GM18909 (cell line): ENCODE results near the gene ESM1.

ENCODE experiments used
- ATAC-seq: cut with Tn5 transposase; IDR thresholded peaks from one replicate; pipeline ENCODE4 v1.9.1; 2021; ENCODE audit warnings: mild to moderate bottlenecking; ENCODE audit not compliant: unreplicated experiment, poor library complexity

ESM1 gene

DNA sequence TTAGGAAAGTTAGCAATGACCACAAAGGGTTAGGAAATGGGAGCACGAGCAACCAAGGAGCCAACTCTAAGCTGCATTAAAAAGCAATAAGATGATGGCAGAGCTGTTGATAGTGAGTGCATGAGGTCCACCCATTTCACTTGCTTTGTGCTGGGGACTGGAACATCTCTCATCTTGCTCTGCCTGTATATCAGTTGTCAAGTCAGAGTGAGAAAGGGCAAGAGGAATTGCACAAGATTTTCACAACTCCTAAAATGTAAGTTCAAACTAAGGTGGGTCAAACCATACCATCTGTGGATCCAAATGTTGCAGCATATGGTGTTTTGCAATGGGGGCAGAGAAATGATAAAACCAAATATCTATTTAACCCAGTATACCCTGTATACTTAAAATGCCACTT lies 2.8 kb upstream of the ESM1 start:
- no peak for ATAC-seq

DNA sequence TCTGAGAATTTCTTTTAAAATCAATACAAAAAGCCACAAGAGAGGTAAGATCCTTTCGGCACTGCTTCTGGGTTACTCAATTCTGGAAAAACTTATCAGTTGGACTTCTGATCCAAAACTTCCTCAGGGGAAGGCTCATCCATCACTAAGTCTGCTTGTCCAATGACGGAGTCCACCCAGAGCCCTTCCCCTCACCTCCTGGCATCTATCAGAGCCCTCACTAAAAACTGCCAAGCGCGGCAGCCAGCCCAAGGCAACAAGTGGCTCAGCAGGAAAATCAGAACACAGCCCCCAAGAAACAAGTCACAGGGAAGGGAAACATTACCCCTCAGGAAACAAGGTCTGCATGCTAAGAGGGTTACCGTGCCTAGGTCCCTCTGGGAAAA lies 869 bp upstream of the ESM1 start:
- no peak for ATAC-seq

DNA sequence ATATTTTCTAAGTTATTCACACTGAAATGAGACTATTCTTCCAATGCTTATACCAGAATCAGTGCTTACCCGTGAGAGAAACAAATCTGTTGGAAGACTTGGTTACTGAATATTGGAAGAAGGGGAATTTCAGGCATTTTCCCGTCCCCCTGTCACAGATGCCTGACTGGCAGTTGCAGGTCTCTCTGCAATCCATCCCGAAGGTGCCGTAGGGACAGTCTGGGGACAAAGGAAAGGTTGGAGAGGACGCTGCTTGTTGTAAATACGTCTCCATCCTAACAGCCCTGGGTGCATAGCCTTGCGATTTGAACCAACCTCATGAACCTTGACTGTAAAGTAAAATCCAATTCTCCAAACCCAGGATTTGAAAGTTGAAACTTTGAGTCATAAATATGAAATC lies 3.5 kb downstream of the ESM1 start:
- no peak for ATAC-seq

GRCh38 chr5:54975701-54976100 lies 9.7 kb downstream of the ESM1 start:
- no peak for ATAC-seq

DNA sequence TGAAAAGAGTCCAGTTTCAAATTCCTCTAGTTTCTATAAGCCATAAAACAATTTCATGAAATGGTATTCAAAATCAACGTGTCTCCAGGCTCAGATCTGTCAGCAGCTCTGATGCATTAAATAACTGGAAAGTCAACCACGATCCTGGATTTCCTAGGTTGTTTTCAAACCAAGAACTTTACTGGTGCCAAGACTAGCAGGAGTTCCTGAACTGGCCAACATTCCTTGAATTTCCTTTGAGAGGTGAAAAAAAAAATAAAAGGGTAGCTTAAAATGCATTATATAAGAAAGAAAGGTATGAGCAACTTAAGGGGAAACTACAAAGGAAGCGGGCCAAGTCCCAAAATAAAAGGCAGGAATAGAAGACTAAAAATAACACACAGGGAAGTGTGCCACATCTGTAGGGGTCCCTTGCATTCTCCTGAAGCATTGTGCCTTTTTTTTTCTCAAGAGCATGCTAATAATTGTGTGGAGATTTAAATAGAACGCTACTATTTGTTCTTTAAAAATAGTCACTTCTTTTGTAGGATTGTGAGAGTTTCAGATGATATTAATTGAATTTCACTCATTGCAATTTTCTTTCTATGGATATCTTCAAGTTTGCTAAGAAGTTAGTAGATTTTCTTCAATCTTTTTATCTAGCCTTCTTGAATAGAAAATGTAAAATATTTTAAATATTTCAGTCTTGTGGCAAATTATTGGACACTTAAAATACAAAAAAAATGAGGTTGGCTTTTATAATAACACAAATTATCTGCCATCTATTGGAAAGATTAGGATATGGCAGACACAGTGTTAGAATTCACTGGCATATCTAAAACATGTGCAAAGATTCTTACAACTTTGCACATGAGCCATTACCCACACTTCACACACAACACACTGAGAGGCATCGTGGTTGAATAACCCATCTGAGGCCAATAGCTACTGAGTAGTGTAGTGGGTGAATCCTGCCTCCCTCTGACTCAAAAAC lies 15.3 kb downstream of the ESM1 start:
- ATAC-seq, result no peak

DNA sequence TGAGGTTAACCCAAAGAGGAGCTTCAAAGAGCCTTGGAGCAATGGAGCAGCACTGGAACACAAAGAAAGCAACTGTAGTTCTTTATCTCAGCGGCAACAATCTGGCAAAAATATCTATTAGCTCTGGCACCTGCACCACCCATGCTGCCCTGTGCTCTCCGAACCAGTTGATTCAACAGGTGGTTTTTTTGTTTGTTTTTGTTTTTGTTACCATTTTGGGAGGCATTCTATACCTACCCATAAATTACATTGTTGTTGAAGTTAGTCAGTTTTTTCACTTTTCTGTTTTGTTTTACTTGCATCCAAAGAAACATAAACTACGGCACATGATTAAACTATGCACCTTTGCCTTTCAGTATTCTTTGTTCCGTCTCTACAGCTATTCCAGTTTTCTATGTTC lies 16.2 kb downstream of the ESM1 start:
- no peak for ATAC-seq

- no peak for ATAC-seq
These were observed 19.6 kb downstream of the ESM1 start for GRCh38 chr5:54965806-54966205.

DNA sequence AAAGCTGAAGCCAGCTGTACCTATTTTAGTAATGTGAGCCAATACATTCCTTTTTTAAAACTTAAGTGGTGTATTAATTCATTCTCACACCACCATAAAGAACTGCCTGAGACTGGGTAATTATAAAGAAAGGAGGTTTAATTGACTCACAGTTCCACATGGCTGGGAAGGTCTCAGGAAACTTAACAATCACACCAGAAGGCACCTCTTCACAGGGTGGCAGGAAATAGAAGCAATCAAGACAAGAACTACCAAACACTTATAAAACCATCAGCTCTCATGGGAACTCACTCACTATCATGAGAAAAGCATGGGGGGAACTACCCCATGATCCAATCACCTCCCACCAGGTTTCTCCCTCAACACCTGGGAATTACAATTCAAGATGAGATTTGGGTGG lies 21.0 kb downstream of the ESM1 start:
- ATAC-seq, result no peak

DNA sequence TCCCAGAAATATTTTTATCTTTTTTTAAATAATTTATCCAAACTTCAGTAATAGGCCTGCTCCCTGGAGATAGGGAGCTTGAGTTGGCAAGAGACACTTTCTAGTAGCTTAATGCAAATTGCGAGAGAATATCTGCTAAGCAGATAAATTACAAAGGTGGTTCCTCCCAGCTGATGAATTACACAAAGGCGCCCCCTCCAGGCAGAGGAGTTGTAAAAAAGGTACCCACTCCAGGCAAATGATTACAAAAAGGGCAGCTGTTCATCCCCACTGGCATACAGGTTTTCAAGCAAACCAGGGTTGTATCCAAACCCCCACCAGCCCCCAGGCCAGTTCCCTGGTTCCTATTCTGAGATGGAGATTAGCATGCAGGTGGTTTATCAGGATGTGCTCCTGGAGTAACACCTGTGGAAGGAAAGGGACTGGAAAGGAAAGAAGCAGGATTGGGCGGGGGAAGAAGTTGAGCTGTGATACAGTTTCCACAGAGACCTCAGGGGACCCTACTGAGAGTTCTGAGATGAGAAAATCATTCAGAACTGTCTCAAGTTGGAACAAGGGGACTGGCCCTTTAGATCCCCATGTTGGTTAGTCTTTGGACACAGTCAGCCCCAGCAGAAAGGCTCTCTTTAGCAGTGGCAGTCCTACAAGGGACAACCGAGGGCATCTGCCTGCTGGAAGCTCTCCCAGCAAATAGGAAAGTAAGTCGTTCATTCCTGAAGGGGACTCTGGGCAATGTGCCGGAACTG lies 25.5 kb downstream of the ESM1 start:
- ATAC-seq, result no peak

GRCh38 chr5:54956922-54957321 lies 28.5 kb downstream of the ESM1 start:
- ATAC-seq, result no peak

DNA sequence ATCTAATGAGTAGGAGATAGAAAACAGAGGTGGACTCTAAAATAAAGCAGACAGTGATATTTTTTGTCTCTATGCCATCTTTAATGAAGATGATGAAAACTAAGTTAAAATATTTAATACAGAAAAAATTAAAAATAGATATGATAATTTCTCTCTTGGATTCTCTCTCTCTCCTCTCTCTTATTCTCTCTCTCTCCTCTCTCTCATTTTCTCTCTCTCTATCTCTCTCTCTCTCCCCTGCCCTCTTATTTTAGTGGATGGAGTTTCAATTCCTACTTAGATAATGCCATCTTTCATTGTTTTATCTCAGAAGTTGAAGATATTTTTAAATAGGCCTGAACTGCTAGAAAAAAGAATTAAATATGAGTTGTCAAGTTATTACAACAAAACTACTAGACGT lies 38.2 kb downstream of the ESM1 start:
- ATAC-seq, result no peak

DNA sequence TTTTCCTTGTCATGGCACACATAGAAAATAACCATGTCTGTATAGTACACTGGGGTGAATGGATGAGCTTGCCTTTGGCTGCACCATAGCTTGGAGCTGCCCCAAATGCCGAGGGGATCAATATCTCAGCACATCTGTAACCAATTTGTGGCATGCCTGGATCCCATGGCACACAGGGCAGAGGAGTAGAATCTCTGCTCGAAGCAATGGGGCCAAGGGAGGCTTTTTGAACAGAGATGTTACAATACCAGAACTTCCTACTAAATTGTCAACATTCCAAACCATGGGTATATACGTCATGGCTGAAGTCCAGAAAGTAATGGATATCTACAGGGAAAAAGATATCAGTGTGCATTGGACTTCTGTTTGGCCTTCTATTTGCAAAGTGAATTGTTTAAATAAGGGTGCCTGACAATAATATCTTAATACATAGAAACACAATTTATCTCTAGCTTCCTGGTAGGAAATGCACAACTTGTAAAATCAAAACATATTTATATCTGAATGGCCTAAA lies 39.0 kb downstream of the ESM1 start:
- no peak for ATAC-seq

DNA sequence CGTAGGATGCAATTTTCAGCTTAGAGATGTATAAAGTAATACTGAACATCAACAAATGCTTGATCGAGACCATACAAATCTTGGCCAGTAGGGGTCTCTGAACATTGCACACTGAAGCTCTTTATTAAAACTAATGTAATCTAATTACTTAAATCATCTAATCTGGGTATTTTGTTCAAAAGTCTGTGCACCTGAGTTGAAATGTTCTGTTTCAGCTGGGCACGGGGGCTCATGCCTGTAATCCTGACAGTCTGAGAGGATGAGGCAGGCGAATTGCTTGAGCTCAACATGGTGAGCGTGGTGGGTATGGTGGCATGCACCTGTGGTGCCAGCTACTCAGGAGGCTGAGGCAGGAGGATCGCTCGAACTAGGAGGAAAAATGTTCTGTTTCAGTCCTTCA lies 41.0 kb downstream of the ESM1 start:
- no peak for ATAC-seq

- ATAC-seq, result no peak
These were observed 43.2 kb downstream of the ESM1 start for GRCh38 chr5:54942064-54942778.

DNA sequence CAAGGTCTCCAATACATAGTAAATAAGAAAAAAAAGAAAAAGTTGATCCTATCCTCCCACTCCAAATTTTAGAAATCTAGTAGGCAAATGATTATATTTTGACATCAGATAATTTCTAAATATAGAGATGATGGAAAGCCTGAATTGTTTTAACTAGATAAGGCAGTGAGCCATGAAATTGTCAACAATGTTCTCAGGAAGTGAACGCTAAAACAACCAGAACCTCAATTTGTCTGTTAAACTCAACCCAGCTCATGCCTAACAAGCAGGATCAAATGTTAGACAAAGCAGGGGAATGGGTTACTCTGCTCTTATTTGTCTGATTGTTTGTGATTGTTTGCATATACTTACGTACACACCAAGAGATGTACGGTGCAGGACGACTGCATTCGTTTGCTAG lies 49.2 kb downstream of the ESM1 start:
- ATAC-seq, result no peak

DNA sequence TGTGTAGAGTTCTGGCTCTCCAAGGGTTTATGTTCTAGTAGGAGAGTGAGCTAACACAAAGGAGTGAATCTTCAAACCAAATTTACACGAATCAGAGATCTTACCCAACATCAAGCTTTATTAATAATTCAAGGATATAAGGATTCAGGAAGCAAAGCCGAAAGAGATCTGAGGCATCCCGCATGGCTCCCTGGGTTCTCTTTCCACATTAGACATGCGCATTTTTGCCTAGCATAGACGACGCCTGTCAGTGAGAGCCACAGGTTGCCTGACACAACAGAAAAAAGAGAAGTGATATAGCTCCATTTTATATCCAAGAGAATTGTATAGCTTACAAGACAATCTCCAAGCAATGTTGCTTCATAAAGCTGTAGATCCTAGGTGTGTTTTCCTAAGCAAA lies 52.6 kb downstream of the ESM1 start:
- ATAC-seq, result no peak

- no peak for ATAC-seq
These were observed 54.7 kb downstream of the ESM1 start for GRCh38 chr5:54930736-54931135.
